NCI-H146 treated with DMSO at 0.1 percent for 48 hours (cell line): ENCODE measurements around the gene LARP6.

Source experiments
- DNase-seq: peaks from one replicate; lab custom pipeline; 2025; ENCODE audit not compliant: unreplicated experiment; lab: John Stamatoyannopoulos, UW

Gene LARP6

GRCh38 chr15:70796516-70797310 lies 57.2 kb downstream of the LARP6 start:
- DNase-seq = no peak

GRCh38 chr15:70795311-70795665 lies 58.7 kb downstream of the LARP6 start:
- no peak for DNase-seq

GRCh38 chr15:70794596-70795310 lies 59.2 kb downstream of the LARP6 start:
- no peak for DNase-seq

- no peak for DNase-seq
Observed at GRCh38 chr15:70793694-70794093, 60.3 kb downstream of the LARP6 start.

- no peak for DNase-seq
Observed at GRCh38 chr15:70792171-70792573, 61.8 kb downstream of the LARP6 start.

GRCh38 chr15:70791259-70791658 lies 62.7 kb downstream of the LARP6 start:
- DNase-seq = no peak

GRCh38 chr15:70789213-70789612 lies 64.7 kb downstream of the LARP6 start:
- no peak for DNase-seq

GRCh38 chr15:70788114-70789049 lies 65.6 kb downstream of the LARP6 start:
- no peak for DNase-seq

- no peak for DNase-seq
Observed at GRCh38 chr15:70786996-70787395, 67.0 kb downstream of the LARP6 start.

- no peak for DNase-seq
Observed at GRCh38 chr15:70783610-70784022, 70.3 kb downstream of the LARP6 start.

- DNase-seq = no peak
Observed at GRCh38 chr15:70783041-70783440, 70.9 kb downstream of the LARP6 start.

GRCh38 chr15:70781236-70781635 lies 72.7 kb downstream of the LARP6 start:
- no peak for DNase-seq
